HepG2 (cell line): ENCODE data around the gene MAP3K7CL. TPM values are rescaled to one million over a fixed set of nuclear protein-coding genes. Genes with fewer than 3 reads are reported as not detected.

Experiments used
- GRHL1 ChIP-seq: sonication (generic); formaldehyde crosslinking; conservative IDR thresholded peaks from 2 replicates; pipeline ENCODE4 v1.8.0; 2022; ENCODE audit warnings: missing genetic modification reagents
- HDAC6 ChIP-seq: fragments of 200-600 bp; sonication (generic); IDR thresholded peaks from 2 replicates; pipeline ENCODE4 v1.7.0; 2017; ENCODE audit warnings: mild to moderate bottlenecking, antibody characterized with exemption, low read length, low read depth
- HMG20A ChIP-seq: IDR thresholded peaks from 2 replicates; pipeline ENCODE4 v1.6.1; 2016; ENCODE audit warnings: borderline replicate concordance
- HOXA3 ChIP-seq: sonication (generic); formaldehyde crosslinking; IDR thresholded peaks from 2 replicates; pipeline ENCODE4 v1.5.0; 2020; ENCODE audit warnings: missing genetic modification reagents
- ISL2 ChIP-seq: sonication (generic); formaldehyde crosslinking; IDR thresholded peaks from 2 replicates; pipeline ENCODE4 v1.5.0; 2020; ENCODE audit warnings: missing genetic modification reagents
- JUN ChIP-seq: sonication (generic); formaldehyde crosslinking; IDR thresholded peaks from 2 replicates; pipeline ENCODE4 v1.4.0; 2020; ENCODE audit warnings: mild to moderate bottlenecking, missing genetic modification reagents
- MAZ ChIP-seq, 2 experiments: sonication (generic) in 1 of 2; formaldehyde crosslinking in 1 of 2; IDR thresholded peaks; 2 replicates each; pipeline versions ENCODE4 v1.5.0 to v1.6.1; 2012 to 2020; ENCODE audit warnings: low read depth in 2 of 2, mild to moderate bottlenecking in 2 of 2, borderline replicate concordance in 1 of 2, improper control_type of control experiment in 1 of 2, low read length in 1 of 2, missing genetic modification reagents in 1 of 2, moderate library complexity in 1 of 2
- NFRKB ChIP-seq: fragments of 450-650 bp; IDR thresholded peaks from 2 replicates; pipeline ENCODE4 v1.6.1; 2017
- SP2 ChIP-seq: sonication (generic); formaldehyde crosslinking; IDR thresholded peaks from 2 replicates; pipeline ENCODE4 v1.5.1; 2020; ENCODE audit warnings: mild to moderate bottlenecking, missing genetic modification reagents
- TGIF2 ChIP-seq: IDR thresholded peaks from 2 replicates; pipeline ENCODE4 v1.6.1; 2016; ENCODE audit warnings: control low read depth, missing compliant biosample characterization
- ZNF543 ChIP-seq: sonication (generic); formaldehyde crosslinking; IDR thresholded peaks from 2 replicates; pipeline ENCODE4 v1.4.0; 2020; ENCODE audit warnings: mild to moderate bottlenecking, missing genetic modification reagents
- polyA plus RNA-seq, 8 experiments: library from polyadenylated mRNA; depleted of rRNA in 3 of 8; stranded (reverse) in 7 of 8; unstranded in 1 of 8; fragments of >200 nt; fragmentation: Illumina TruSeq in 4 of 8; extraction: Trizol in 4 of 8; gene quantifications; 2 replicates each; pipeline versions ENCODE4 v1.2.1 to v1.2.3, GENCODE V29; 2011 to 2016; ENCODE audit warnings: low read depth in 4 of 8, missing spikeins in 1 of 8, mixed read lengths in 1 of 8; ENCODE audit not compliant: insufficient read depth in 1 of 8
- total RNA-seq, 5 experiments: library from RNA; depleted of rRNA; stranded (reverse); fragments of >200 nt; fragmentation: Illumina TruSeq; extraction: Trizol; gene quantifications; 2 replicates each; pipeline ENCODE4 v1.2.3, GENCODE V29; 2016; ENCODE audit warnings: low read depth in 1 of 5
- TF ChIP-seq, protein P1 (sequence below): sonication (generic); formaldehyde crosslinking; IDR thresholded peaks from 2 replicates; pipeline ENCODE4 v1.4.0; 2020; ENCODE audit warnings: mild to moderate bottlenecking, missing genetic modification reagents

The MAP3K7CL gene
- total and polyA plus RNA-seq, 2 of the 13 experiments (the other 11 are each of a cell fraction or from before 2014, with no cell fraction given) = 0.04 to 0.15 TPM

DNA sequence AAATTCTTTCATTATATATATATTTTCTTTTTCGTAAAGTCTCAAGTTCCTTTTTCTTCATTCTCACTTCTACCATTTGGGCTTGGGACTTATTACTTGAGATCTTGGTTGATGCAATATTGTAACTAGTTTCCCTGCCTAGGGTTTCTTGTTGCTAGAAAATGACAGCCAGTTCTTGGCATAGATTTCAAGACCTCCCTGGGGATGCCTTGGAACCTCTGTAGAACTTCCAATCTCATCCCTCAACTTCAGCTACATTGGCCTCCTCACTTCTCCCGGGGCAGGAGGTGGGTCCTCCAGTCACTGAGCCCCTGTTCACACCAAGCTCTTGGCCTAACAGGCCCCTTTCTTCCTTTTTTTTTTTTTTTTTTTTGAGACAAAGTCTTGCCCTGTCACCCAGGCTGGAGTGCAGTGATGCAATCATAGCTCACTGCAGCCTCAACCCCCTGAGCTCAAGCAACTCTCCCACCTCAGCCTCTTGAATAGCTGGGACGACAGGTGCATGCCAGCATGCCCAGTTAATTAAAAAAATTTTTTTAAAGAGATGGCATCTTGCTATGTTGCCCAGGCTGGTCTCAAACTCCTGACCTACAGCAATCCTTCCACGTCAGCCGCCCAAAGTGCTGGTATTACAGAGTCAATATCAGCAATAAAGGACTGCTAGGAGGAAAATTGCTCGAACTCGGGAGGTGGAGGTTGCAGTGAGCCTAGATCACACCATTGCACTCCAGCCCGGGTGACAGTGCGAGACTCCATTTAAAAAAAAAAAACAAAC is 33.1 kb downstream of the MAP3K7CL start (continued):
- TF ChIP-seq GRHL1 (CRISPR knock-in tag) (no peak), HMG20A (no peak), HDAC6 (no peak), SP2 (CRISPR knock-in tag) (no peak), HOXA3 (no peak), JUN (no peak), ZNF543 (CRISPR knock-in tag) (no peak), NFRKB (no peak), ISL2 (no peak), MAZ (IDR thresholded peaks at IDR 0.05; ENCODE audit: borderline replicate concordance, low read depth, low read length) (no peak), MAZ (CRISPR knock-in tag; IDR thresholded peaks at IDR 0.05; ENCODE audit: low read depth) (no peak), TGIF2 (CRISPR knock-in tag) (no peak)
- TF ChIP-seq, protein P1, sequence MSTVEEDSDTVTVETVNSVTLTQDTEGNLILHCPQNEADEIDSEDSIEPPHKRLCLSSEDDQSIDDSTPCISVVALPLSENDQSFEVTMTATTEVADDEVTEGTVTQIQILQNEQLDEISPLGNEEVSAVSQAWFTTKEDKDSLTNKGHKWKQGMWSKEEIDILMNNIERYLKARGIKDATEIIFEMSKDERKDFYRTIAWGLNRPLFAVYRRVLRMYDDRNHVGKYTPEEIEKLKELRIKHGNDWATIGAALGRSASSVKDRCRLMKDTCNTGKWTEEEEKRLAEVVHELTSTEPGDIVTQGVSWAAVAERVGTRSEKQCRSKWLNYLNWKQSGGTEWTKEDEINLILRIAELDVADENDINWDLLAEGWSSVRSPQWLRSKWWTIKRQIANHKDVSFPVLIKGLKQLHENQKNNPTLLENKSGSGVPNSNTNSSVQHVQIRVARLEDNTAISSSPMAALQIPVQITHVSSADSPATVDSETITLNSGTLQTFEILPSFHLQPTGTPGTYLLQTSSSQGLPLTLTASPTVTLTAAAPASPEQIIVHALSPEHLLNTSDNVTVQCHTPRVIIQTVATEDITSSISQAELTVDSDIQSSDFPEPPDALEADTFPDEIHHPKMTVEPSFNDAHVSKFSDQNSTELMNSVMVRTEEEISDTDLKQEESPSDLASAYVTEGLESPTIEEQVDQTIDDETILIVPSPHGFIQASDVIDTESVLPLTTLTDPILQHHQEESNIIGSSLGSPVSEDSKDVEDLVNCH (CRISPR knock-in tag) = no peak
